Eye (tissue), 1 donor: Measurements from ENCODE around the gene SNAPIN.

Experiments
- DNase-seq: peaks from one replicate; pipeline ENCODE4 v3.0.0-alpha.2; 2015

The SNAPIN gene, protein sequence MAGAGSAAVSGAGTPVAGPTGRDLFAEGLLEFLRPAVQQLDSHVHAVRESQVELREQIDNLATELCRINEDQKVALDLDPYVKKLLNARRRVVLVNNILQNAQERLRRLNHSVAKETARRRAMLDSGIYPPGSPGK

DNA sequence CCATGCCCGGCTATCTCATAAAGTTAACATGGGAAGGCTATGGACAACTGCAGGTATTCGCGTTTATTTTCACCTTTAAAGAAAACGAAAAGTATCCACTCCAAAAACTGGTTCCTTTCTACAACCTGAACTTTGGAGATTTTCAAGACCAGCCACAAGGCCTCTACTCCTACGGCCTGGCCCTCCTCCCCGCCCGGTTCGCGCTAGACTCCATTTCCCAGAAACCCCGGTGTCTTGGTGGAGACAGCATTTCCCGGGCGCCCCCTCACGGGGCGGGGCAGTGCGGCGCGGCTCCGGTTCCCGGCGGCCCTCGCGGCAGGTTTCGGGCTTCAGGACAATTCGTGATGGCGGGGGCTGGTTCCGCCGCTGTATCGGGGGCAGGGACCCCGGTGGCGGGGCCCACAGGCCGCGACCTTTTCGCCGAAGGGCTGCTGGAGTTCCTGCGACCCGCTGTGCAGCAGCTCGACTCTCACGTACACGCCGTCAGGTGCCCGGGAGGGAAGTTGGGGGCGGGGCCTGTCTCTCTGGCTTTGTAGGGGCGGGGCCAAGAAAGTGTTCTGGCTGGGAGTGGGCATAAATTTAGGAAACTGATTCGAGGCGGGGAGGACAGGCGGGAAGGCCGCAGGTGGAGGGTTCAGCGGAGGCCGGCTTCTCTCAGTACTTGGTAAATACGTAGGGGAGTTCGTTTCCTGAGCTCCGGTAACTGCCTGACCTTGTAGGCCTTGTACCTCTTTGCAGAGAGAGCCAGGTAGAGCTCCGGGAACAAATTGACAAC is at the start of gene SNAPIN:
SNAPIN (plus strand) TSS at position 304 of the 775 bp plus-strand sequence; CDS start at position 345, 41 bp downstream.
- DNase-seq, result peak; percentile 95

DNA sequence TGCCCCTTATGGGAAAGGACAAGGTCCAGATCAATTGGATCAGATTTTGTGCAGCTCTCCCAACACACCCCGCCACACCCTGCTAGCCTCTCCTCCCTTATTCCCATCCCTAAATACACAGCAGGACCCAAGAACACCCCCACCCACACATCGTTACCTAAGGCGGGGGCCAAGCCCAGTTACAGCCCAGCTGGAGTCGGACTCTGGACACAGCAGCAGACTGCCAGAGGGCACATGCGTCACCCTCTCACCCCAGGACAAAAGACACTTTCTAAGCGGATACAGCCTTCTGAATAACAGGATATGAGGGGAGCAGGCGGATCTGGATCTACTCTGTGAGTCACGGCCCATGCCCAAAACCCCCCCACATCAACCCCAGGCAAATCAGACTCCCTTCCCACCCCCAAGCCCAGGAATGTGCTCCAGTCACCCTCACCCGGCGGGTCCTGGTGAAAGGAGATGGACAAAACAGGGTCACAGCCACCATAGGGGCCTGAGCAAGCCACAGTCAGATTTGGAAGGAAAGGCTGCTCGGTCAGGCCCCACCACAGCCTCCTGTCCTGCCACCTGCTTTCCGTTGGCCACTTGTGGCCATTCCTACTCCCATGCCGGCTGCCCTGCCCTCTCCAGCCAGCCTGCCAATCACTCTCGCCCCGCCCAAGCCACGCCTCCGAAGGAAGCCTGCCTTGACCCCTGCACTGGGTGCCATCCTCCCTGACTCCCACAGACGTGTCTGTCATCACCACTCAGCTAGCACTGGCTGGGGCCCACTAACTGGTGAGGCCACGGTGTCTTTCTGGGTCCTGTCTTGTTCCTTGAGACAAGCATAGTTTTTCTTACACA is 49.5 kb upstream of the SNAPIN start:
- peak; percentile 56 for DNase-seq

DNA sequence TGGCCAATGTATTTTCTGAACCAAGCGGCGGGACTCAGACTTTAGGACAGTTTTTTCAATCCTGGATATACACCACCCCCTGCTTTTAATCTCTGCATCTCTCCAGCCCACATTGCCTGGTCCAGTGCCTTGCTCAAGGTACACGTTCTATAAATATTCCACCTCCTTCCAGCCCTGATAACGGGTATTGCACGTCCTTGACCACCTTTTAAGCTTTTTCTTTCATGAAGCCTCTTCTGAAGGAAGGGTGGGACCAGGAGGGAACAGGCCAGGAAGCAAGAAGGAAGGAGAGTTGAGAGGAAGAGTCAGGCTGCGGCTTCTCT is 49.0 kb upstream of the SNAPIN start:
- no peak for DNase-seq

DNA sequence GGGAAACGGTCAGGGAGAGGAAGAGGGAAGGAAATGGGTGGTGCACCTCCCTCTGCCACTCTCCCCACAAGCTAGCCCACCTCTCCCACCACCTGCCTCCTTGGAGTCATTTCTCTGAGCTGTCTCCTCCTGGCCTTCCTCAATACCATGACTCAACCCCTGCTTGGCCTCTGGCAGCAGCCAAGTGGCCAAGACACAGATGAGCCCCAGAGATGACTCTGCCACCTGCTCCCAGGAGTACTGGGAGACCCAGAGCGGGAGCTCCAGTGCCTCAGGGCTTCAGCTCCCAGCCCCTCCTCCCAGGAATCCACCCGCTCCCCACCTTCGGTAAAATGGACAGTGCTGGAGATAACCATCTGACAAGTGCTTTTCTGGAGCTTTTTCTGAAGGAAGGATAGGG is 48.2 kb upstream of the SNAPIN start:
- no peak for DNase-seq

DNA sequence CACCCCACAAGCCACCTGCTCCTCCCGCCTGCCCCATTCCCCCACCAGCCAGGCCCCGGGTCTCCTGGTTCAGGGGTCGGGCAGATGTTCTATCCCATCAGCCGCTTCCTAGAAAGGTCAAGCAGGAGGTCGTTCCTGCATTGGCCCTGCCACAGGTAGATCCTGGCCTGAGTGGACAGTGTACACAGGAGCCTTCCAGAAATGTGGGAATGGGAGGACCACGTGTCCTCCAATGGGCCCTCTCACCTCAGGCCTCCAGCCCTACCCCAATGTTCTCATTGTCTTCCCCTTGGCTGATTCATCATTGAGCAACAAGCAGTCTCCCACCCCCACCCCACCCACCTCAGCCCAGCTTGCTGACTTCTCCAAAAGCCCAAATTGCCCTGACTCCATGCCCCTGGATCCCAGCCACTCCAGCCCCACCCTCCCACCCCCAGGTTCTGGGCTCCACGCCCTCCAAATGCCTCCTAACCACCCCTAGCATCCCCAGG is 47.6 kb upstream of the SNAPIN start:
- DNase-seq, result no peak

DNA sequence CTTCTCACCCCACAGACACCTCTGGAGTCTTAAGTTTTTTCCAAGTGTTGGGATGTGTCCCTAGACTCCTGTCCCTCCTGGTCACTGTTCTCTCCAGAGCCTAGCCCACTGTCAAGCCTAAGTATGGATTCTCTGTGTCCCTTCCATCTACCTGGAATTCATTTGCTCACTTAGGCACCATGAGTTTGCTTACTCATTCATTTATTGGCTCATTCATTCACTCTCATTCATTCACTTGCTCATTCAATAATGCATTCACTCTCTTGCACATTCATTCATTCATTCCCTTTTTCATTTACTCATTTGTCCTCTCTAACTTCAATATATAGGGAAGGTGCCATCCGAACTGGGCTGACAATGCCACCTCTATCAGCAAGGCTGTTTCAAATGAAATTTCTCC is 47.1 kb upstream of the SNAPIN start:
- DNase-seq, result no peak

DNA sequence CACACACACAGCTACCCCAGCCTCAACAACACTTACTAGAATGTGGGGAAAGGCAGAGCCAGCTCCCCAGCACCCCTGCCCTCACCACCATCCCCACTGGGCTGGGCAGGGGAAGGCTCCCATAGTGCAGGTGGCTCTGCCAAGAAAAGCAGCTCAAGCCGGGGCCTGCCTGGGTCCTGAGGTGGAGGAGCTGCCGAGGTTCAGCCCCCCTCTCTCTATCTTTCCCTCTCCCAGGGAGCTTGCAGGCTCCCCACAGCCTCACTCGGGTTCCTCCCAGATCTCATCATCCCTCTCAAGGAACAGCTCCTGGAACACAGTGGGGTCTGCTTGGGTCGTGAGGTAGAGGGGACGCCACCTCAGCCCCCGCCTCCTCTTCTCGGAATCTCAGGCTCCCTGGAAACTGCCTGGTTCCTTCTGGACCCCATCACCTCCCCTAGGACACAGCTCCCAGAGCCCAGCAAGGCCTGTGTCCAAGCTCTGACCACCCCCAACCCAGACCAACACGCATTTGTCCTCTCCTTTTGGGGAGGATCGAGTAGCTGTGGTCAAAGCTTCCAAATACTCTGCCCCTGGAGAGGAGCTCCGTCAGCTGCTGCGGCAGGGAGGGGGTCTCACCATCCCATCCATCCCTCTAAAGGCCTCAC is 46.3 kb upstream of the SNAPIN start:
- no peak for DNase-seq

DNA sequence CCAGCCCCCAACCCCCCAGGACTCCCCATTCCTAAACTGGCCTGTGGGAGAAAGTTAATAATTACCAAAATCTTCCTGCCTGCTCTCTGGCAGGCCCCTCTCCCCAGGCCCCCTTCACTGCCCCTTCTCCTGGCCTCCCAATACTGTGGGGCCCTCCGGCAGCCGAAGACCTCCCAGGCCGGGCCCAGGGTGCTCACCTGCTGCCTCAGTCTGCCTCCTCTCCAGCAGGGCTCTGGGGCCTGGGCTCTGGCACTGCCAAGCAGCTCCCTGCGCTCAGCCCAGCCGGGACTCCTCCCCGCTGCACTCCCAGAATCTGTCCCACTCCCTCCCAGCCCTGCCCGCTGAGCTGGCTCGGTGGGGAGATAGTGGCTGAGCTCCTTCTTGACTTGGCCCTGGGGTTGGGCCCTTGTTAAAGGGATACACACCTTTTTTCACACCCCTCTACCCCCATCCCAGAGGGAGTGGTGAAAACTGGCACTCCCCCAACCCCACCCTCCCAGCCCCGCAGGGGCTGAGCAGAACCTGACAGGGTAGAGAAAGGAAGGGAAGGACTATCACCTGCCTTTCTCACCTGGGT is 45.7 kb upstream of the SNAPIN start, which contains the start of gene S100A16:
S100A16 (minus strand) TSS at position 383 of the 577 bp plus-strand sequence. CDS start 4,986 bp downstream, outside the sequence.
- DNase-seq, result peak; percentile 67

DNA sequence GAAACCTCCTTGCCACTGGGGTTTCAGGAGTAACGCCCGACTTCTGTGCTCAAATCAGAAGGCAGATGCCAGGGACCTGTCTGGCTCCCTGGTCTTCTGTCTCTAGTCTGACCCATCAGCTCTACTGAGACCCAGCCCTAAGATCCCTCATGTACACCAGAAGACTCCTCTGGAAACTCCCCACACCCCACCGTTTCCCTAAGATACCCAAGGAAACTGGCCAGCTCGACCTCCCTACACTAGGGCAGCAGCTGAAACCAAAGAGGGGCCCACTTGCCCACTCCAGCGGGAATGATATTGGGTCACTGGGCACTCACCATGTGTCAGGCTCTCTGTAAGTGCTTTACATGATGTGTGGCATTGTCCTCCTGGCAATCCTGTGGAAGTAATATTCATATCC is 45.1 kb upstream of the SNAPIN start:
- DNase-seq, result no peak

DNA sequence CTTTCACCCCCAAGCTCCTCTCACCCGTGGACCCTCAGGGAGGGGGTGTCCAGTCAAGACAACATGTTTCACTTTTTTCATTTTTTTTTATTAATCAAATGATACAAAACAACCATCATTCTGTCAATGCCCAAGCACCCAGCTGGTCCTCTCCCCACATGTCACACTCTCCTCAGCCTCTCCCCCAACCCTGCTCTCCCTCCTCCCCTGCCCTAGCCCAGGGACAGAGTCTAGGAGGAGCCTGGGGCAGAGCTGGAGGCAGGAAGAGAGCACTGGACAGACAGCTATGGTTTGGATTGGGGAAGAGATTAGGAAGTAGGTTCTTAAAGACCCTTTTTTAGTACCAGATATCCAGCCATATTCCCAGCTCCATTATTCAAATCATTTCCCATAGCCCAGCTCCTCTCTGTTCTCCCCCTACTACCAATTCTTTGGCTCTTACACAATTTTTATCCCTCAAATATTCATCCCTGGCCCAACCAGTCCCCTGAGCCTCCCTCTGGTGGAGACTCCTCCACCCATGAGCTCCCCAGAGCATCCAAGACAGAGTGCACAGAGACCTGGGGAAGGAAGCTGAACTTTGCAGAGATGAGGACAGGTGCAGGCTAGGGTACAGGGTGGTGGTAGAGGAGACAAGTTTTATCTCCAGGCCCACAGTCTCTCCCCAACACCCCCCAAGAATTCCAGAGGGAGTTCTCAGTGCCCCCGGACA is 44.2 kb upstream of the SNAPIN start:
- no peak for DNase-seq

DNA sequence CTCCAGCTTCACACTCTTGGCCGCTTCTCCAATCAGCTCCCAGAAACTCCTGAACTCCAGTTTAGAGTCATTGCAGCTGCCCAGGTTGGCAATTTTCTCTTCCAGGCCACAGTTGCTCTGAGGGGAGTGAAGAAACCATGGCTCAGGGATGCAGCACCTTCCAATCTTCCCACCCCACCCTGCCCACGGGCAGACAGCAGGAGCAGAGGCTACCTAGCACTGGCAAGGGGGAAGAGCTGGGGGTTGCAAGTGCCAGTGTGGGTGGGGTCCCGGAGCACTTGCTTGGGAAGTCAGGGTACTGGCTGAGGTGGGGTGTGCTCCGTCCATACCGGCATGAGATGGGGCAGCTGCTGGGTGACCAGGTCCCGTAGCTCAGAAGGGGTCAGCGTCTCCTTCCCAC is 43.6 kb upstream of the SNAPIN start:
- no peak for DNase-seq

DNA sequence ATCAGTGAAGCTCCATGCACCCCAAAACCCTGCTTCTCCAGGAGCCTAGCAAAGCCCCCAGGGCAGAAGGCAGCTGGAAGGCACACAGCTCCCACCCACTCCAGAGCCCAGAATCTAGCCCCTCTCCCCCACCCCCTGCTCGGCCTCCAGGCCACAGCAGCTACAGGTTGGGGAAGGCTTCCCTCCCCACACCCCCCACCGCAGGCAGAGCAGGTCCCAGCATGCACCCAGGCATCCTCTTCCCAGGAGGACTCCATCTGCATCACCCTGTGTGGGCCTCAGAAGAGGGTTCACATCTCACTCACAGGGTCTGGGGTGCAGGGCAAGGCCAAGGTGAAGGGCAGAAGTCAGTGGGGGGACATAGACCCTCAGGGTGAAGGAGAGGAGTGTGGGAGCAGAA is 43.1 kb upstream of the SNAPIN start:
- no peak for DNase-seq

DNA sequence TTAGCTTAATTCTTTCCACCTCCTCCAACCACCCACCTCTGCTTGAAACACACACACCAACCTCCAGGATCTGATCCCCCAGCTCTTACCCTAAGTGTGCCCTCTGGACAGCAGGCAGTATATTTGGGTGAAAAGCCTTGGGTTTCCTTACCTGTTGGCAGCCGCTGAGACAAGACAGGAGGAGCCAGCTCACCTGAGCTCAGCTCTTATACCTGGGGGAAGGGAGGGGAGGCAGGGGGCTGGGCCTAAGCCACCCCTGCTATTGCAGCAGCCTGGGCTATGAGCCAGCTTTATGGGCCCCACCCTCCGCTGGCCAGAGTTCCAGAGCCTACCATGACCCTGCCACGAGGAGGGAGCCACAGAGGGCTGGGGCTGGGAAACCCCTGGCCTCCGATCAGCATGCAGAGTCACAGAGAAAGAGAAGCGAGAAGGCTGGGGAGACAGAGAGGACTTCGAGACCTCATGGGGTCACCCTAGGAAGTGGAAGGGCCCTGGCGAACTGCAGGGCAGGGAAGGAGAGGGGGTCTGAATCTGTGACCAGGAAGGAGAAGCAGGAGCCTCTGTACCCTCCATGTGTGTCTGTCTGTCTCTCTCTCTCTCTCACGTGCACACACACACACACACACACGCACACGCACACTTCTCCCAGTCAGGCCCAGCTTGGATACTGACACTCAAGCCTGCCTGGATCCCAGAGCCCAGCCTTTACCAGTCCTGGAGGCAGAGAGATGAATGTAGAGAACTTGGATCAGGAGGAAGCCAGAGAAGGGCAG is 42.2 kb upstream of the SNAPIN start, which contains the start of gene S100A14:
S100A14 (minus strand) TSS at position 182 of the 773 bp plus-strand sequence. CDS start 467 bp downstream, outside the sequence.
- no peak for DNase-seq

DNA sequence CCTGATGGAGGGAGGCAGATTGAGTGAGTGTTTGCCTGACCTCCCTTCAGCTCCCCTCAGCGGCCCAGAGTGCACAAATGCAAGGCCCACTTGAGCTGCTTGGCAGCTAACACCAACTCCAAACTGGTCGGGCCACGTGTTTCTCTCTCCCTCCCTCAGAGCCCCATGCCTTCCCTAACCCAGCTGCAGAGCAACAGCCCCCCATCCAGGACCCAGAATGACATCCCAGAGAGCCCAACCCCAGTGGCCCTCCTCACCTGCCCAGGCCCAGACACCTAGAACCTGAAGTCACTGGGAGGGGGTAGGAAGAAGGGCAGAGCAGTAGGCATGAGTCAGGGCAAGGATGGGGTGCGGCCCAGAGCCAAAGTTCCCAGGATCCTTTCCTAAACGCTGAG is 41.6 kb upstream of the SNAPIN start:
- no peak for DNase-seq

DNA sequence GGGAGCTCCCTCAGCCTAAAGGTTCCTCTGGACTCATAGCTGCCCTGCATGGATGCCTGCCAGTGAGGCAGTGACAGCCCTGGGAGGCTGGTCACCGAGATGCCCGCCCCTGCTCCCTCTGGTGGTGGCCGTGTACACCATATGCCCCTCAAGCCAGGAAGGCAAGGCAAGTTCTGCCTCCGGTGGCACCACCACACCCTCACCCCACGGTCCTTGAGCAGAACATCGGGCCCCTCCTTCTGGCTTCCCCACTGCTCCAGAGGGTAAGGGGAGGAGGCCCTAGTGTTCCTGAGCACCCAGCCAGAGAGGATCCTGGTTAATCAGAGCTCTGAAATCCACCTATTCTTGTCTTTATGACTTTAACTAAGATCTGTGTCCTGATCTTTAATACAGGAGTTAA is 40.8 kb upstream of the SNAPIN start:
- DNase-seq, result peak; percentile 77

DNA sequence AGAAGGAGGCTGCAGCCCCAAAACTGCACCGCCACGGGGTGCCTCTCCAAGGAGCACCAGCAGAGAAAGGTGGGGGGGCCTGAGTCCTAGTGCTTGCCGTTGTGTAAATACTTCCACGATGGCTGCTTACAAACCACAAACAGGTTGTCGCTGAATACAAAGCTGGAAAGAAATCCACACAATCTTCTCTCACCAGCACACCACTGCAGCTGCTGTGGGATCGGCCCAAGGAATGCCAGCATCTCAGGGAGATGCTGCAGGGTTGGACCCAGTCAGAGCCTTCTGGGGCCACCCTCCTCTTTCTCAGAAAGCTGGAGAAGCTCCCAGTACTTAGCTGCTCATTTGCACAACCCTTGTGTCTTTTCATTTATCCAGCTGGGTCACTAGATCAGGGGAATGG is 39.3 kb upstream of the SNAPIN start:
- no peak for DNase-seq

DNA sequence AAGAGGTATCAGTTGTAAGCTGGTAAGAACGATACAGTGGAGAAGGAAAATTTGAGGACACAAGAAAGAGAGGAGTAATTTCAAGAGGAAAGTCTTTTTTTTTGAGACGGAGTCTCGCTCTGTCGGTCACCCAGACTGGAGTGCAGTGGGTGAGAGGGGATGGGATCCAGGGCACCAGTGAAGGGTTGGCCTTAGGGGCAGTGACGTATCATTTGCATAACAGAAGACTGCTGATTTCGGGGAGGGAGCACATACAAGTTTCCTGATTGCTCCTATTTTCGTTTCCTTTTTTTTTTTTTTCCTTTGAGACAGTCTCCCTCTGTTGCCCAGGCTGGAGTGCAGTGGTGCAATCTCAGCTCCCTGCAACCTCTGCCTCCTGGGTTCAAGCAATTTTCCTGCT is 35.4 kb upstream of the SNAPIN start:
- DNase-seq, result no peak

DNA sequence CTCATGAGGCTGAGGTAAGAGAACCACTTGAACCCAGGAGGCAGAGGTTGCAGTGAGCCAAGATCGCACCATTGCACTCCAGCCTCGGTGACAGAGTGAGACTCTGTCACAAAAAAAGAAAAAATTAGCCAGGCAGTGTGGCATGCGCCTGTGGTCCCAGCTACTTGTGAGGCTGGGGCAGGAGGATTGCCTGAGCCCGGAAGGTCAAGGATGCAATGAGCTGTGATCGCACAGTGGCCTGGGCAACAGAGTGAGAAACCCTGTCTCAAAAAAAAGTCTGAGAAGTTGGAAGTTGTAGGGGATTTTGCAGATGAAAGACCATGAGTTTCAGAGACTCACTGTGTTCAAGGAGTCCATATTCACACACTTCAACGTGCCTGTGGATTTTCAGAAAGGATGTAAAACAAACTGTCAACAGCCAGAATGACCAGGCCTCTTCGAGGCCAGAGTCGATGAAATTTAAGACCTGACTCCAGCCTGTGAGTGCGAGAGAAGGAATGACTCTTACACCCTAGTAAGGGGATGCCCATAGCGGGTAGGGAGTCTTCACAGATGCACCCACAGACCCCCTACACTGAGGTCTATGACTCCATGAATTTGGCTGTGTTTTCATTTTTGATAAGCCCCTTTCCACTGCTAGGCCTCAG is 33.4 kb upstream of the SNAPIN start:
- DNase-seq, result no peak

DNA sequence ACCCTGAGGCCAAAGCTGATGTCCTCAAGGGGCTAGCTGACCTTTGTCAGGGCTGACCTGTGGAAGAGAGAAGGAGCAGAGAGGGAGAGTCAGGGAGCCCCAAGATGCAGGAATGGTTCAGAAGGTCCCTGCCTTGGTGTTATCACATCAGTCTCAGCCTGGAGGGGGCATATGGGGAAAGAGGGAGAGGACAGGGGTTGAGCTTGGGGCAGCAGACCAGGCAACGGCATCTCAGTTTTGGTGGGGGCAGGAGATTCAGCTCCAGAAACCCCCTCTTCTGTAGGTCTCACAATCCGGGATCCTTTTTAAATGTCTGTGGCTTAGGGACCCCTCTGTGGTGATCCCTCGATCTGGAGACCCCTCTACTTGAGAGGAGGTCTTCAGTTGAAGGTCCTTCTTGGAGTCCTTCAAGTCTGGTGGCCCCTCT is 32.0 kb upstream of the SNAPIN start:
- DNase-seq, result no peak

DNA sequence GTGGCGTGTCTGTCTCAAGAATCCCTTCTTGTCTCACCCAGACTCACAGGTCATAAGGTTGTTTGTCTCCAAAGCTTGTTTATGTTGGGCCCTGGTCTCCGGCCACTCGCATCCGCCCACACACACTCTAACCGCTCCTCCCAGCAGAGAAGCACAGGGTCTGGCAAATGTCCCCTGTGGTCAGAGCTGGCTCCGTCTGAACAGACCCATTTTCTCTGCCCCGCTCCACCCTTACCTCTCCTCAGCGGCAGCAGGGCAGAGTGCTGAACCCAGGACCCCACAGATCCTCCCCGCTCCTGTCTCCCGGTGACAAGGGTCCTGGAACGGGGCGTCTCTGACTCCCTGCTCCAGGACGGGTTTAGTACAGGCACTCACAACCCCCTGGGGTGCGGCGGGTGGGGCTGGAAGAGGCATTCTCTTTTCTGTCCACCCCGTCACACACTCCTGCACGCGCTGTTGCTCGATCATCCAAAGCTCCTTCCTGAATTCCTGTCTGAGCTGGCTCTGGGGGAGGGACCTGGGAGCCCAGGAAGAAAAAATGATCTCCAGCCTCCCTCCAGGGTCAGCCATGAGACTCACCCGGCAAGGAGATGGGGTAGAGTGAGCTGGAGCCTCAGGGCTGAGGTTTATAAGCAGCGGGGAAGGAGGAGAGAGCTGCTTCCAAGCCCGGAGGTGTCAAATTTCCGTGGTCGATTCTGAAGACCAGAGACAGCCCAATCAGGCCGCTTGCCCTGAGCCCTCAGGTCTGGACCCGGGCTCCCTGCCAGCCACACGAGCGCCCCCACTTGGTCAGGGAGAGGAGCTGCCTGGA is 31.4 kb upstream of the SNAPIN start, which contains the start of gene S100A13:
S100A13 (minus strand) TSS at position 602 of the 811 bp plus-strand sequence. CDS start 1,033 bp downstream, outside the sequence.
- peak; percentile 94 for DNase-seq
